ES-I3 (cell line): ENCODE data around the gene CAMTA1.

ENCODE experiments used
- H3K36me3 ChIP-seq: 2 replicates; pipeline ENCODE4 v1.6.1; 2013; ENCODE audit warnings: mild to moderate bottlenecking, low read length, control low read depth, moderate library complexity; ENCODE audit not compliant: insufficient read depth
- H3K4me1 ChIP-seq: 2 replicates; pipeline ENCODE4 v1.6.1; 2013; ENCODE audit warnings: mild to moderate bottlenecking, control low read depth, low read length; ENCODE audit not compliant: insufficient read depth
- H3K9ac ChIP-seq: 2 replicates; pipeline ENCODE4 v1.6.1; 2013; ENCODE audit warnings: low read depth, mild to moderate bottlenecking, low read length, moderate library complexity
- H3K9me3 ChIP-seq: 2 replicates; pipeline ENCODE4 v1.6.1; 2013; ENCODE audit warnings: mild to moderate bottlenecking, low read length, moderate library complexity; ENCODE audit not compliant: control insufficient read depth, insufficient read depth

Gene CAMTA1

GRCh38 chr1:7639435-7640131 lies 854.3 kb downstream of the CAMTA1 start:
- Histone ChIP-seq H3K9me3 (no peaks in the 10 kb centered on the region), H3K4me1 (peaks cover 8% of the 10 kb centered on the region), H3K36me3 (no peaks in the 10 kb centered on the region), H3K9ac (no peak overlapping the region)

GRCh38 chr1:7640350-7640749 lies 855.1 kb downstream of the CAMTA1 start:
- Histone ChIP-seq H3K9ac (no peak overlapping the region), H3K36me3 (no peaks in the 10 kb centered on the region), H3K9me3 (no peaks in the 10 kb centered on the region), H3K4me1 (peaks cover 8% of the 10 kb centered on the region)

DNA sequence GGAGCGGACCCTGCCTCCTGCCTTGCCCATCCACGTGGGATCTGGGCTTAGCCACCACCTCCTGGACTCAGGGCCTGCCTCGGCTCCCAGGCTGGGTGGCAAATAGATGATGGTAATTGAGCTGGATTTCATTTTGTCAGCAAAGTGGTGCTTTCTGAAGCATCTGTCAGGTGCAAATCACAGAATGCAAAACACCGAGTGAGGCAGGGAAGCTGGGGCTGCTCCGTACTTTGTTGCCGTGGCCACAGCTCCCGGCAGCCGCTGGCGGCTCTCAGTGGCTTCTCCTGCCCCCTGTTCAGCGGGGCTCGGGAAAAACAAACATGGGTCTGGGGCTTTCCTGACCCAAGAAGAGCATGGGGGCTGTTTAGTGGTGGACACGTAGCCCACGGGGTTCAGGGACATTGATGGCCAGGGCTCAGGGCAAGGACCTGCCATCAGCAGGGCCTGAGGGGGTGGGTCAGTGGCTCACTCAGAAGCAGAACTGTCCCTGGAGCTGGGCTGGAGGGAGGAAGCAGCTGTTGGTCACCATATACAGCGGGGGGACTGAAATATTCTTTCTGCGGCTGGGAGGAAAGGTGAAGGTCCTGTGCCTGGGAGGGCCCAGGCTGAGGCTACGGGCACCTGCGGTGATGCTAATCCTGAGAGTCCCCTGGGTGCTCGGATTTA lies 855.8 kb downstream of the CAMTA1 start:
- peaks cover 8% of the 10 kb centered on the region for H3K4me1 ChIP-seq
- no peak overlapping the region for H3K9ac ChIP-seq
- no peaks in the 10 kb centered on the region for H3K9me3 ChIP-seq
- H3K36me3 ChIP-seq: no peaks in the 10 kb centered on the region

DNA sequence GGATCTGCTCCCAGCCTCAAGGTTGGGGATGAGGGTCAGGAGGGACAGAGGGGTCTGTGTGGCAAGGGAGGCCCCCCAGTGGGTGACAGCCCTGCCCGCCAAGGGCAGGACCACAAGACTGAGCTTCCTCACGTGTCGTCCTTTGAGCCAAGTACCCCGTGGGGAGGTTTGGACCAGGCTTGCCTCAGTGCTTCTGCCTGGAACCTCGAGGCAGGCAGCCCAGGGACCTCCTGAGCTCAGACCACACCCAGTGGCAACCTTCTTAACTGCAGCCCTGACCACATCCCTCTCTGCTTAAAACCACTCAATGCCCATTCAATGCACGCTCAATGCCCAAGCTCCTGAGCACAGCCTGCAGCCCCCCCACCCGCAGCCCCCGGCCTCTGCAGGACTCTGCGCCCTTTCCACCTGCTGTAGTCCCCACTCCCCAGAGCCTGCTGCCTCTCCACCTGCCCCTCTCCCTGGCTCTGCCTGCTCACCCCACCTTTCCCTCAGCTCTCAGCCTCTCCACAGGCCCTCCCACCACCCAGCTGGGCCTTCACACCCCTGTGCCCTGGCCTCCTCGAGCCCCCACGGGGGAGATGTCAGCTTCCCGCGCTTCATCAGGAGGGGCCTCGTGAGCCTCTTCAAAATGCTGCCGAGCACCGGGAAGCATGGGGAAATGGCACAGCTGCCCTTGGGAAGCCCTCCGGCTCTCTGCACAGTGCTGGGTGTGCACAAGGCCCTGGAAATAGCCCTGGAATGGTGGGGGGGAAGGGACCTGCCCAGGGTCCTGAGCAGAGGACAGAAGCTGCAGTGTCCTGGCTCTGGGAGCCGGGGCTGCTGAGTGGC lies 856.5 kb downstream of the CAMTA1 start:
- no peaks in the 10 kb centered on the region for H3K9me3 ChIP-seq
- peaks cover 8% of the 10 kb centered on the region for H3K4me1 ChIP-seq
- no peaks in the 10 kb centered on the region for H3K36me3 ChIP-seq
- no peak overlapping the region for H3K9ac ChIP-seq

DNA sequence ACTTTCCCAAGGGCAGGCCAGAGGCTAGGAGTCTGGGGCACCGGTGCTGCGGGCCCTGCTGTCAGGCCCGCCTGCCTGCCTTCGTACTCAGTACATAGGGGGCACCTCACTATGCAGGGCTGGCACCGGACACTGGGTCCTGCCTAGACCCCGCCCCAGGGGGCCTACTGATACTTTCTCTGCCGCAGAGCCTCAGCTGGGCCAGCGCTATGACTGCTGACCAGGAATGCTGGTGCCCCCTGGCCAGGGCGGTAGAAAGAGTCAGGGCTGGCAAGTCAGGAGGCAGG lies 857.1 kb downstream of the CAMTA1 start:
- no peaks in the 10 kb centered on the region for H3K9me3 ChIP-seq
- peaks cover 8% of the 10 kb centered on the region for H3K4me1 ChIP-seq
- no peak overlapping the region for H3K9ac ChIP-seq
- no peaks in the 10 kb centered on the region for H3K36me3 ChIP-seq

- Histone ChIP-seq H3K36me3 (no peaks in the 10 kb centered on the region), H3K9ac (no peak overlapping the region), H3K9me3 (no peaks in the 10 kb centered on the region), H3K4me1 (peaks cover 8% of the 10 kb centered on the region)
Observed at GRCh38 chr1:7642781-7643529, 857.7 kb downstream of the CAMTA1 start.

DNA sequence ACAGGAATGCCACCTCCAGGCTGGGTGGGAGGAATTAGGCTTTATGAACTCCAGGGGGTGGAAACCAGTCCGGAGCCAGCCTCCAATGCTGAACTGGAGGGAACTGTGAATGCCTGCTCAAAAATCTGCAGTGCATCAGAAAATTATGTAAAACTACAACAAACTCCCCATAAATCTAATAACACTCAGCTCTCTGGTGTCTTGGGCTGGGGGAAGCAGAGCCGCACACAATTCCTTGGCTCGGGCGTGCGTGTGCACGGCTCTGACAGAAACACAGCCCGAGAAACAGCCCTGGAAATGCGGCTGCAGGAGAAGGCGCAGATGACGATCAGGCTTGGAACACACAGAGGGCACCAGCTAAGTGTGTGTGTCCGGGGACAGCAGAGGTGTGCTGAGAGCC lies 858.3 kb downstream of the CAMTA1 start:
- no peaks in the 10 kb centered on the region for H3K9me3 ChIP-seq
- H3K9ac ChIP-seq: no peak overlapping the region
- H3K4me1 ChIP-seq: peaks cover 8% of the 10 kb centered on the region
- H3K36me3 ChIP-seq: no peaks in the 10 kb centered on the region

DNA sequence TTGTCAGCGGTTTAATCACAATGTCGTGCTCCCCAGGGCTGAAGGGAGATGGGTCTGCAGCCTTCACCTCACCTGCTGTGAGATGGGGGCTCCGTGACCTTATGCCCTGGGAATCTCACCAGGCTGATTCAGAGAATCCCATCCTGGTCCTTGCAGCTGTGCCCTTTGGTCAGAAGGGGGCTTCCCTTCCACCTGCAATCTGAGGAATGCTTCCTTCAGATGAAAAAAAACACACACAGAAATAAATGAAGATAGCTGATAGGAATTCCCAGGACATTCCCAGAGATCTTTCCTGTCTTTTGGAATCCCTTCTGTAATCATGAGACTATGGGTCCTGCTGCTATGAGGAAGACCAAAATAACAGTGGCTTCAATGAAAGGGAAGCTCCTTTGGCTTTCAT lies 858.8 kb downstream of the CAMTA1 start:
- Histone ChIP-seq H3K9ac (no peak overlapping the region), H3K4me1 (peaks cover 8% of the 10 kb centered on the region), H3K9me3 (no peaks in the 10 kb centered on the region), H3K36me3 (no peaks in the 10 kb centered on the region)

GRCh38 chr1:7644961-7645750 lies 859.9 kb downstream of the CAMTA1 start:
- H3K4me1 ChIP-seq: peaks cover 8% of the 10 kb centered on the region
- no peaks in the 10 kb centered on the region for H3K9me3 ChIP-seq
- H3K36me3 ChIP-seq: no peaks in the 10 kb centered on the region
- no peak overlapping the region for H3K9ac ChIP-seq

- Histone ChIP-seq H3K36me3 (no peaks in the 10 kb centered on the region), H3K9ac (no peak overlapping the region), H3K9me3 (no peaks in the 10 kb centered on the region), H3K4me1 (peaks cover 8% of the 10 kb centered on the region)
Observed at GRCh38 chr1:7645751-7646048, 860.4 kb downstream of the CAMTA1 start.

- Histone ChIP-seq H3K9ac (no peak overlapping the region), H3K9me3 (no peaks in the 10 kb centered on the region), H3K4me1 (peaks cover 8% of the 10 kb centered on the region), H3K36me3 (no peaks in the 10 kb centered on the region)
Observed at GRCh38 chr1:7646164-7646563, 860.9 kb downstream of the CAMTA1 start.

GRCh38 chr1:7646981-7647901 lies 862.0 kb downstream of the CAMTA1 start:
- Histone ChIP-seq H3K9me3 (no peaks in the 10 kb centered on the region), H3K4me1 (peaks cover 8% of the 10 kb centered on the region), H3K9ac (no peak overlapping the region), H3K36me3 (no peaks in the 10 kb centered on the region)

DNA sequence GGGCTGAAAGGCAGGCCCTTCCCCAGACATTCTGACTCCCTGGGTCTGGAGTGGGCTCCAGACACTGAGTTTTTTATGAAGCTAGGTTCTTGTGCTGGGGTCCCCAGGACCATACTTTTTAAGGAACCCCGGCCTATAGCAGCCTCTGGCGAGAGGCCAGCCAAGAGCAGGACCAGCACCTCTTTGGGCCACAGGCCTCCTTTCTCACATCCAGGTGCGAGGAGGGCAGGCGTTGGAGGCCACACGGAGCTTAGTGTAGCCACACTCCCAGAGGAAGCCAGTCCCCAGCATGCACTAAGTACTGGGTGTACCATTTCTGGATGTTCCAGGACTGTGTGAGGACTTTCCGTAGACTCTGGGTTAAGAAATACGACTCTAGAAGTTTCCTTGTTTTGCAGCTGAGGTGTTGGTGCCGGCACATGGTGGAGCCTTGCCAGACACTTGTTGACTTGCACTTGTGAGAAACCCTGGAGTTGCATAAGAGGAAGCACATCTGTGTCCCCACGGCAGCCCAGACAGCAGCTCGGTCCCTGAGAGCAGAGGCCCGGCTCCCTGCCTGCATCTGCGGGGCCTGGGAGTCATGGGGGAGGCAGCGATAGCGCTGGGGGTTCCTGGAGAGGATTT lies 863.6 kb downstream of the CAMTA1 start:
- no peaks in the 10 kb centered on the region for H3K9me3 ChIP-seq
- H3K4me1 ChIP-seq: no peaks in the 10 kb centered on the region
- no peak overlapping the region for H3K9ac ChIP-seq
- H3K36me3 ChIP-seq: no peaks in the 10 kb centered on the region
